Measurements from ENCODE around the gene TENM4.

DNA sequence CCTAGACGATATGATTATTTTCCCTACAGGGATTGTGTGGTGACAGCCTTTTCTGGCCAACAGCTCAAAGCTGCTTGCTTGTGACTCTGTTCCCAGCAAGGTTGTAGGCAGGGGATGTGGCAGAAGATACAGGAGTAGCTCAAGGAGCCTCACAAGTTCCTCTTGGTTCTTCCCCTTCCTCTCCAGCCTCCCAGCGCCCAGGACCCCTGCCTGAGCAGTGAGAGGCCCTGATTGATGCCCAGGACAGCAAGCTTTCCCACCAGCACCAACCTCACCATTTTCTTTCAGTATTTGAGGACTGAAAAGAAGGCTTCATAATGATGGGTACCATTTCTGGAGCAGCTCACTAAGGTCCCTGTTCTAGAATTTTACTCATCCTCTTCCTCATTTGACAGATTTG lies 248.0 kb downstream of the TENM4 start:
- TF ChIP-seq CREB1 (IDR thresholded peaks at IDR 0.05; ENCODE audit: low read depth) = no peak
- TF ChIP-seq, protein P1, sequence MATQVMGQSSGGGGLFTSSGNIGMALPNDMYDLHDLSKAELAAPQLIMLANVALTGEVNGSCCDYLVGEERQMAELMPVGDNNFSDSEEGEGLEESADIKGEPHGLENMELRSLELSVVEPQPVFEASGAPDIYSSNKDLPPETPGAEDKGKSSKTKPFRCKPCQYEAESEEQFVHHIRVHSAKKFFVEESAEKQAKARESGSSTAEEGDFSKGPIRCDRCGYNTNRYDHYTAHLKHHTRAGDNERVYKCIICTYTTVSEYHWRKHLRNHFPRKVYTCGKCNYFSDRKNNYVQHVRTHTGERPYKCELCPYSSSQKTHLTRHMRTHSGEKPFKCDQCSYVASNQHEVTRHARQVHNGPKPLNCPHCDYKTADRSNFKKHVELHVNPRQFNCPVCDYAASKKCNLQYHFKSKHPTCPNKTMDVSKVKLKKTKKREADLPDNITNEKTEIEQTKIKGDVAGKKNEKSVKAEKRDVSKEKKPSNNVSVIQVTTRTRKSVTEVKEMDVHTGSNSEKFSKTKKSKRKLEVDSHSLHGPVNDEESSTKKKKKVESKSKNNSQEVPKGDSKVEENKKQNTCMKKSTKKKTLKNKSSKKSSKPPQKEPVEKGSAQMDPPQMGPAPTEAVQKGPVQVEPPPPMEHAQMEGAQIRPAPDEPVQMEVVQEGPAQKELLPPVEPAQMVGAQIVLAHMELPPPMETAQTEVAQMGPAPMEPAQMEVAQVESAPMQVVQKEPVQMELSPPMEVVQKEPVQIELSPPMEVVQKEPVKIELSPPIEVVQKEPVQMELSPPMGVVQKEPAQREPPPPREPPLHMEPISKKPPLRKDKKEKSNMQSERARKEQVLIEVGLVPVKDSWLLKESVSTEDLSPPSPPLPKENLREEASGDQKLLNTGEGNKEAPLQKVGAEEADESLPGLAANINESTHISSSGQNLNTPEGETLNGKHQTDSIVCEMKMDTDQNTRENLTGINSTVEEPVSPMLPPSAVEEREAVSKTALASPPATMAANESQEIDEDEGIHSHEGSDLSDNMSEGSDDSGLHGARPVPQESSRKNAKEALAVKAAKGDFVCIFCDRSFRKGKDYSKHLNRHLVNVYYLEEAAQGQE (IDR thresholded peaks at IDR 0.05; ENCODE audit: low read depth) = no peak
- TF ChIP-seq TAF1 (IDR thresholded peaks at IDR 0.05; ENCODE audit: low read depth) = no peak
- TF ChIP-seq CEBPB (IDR thresholded peaks at IDR 0.05) = no peak
- no peak for TF ChIP-seq ZBTB7A (IDR thresholded peaks at IDR 0.05; ENCODE audit: low read depth)
- TF ChIP-seq FOXM1 (IDR thresholded peaks at IDR 0.05; ENCODE audit: borderline replicate concordance, low read depth) = no peak
- TF ChIP-seq TEAD4 (IDR thresholded peaks at IDR 0.05) = no peak
- TF ChIP-seq YY1 (IDR thresholded peaks at IDR 0.05; ENCODE audit: low read depth) = no peak
- no peak for TF ChIP-seq EP300 (IDR thresholded peaks at IDR 0.05; ENCODE audit: borderline replicate concordance)
- TF ChIP-seq NFIC (IDR thresholded peaks at IDR 0.05) = no peak

All from Ishikawa (cell line).